K562 (cell line): Measurements from ENCODE around the gene TPI1. TPM values are rescaled to one million over a fixed set of nuclear protein-coding genes. Genes with fewer than 3 reads are reported as not detected.
A peak's percentile ranks its signal among the peaks of the same experiment; 100 is the strongest.

Source experiments
- CC2D1A ChIP-seq: fragments of 450-650 bp; IDR thresholded peaks from 2 replicates; pipeline ENCODE4 v1.6.1; 2017; ENCODE audit warnings: mild to moderate bottlenecking
- NFE2 ChIP-seq: IDR thresholded peaks from 2 replicates; pipeline ENCODE4 v1.6.1; 2014; ENCODE audit warnings: antibody characterized with exemption, low read depth
- SMC3 ChIP-seq: conservative IDR thresholded peaks from 2 replicates; pipeline ENCODE4 v1.6.1; 2011; ENCODE audit warnings: low read depth, low read length, improper control_type of control experiment; ENCODE audit not compliant: insufficient read depth
- TFAM ChIP-seq: fragments of 250-450 bp; sonication (Bioruptor Pico); conservative IDR thresholded peaks from 2 replicates; pipeline ENCODE4 v1.5.0; 2021; ENCODE audit warnings: mild to moderate bottlenecking, moderate library complexity
- ZNF384 ChIP-seq: IDR thresholded peaks from 2 replicates; pipeline ENCODE4 v1.6.1; 2012; ENCODE audit warnings: low read depth, low read length, improper control_type of control experiment
- polyA plus RNA-seq, 8 experiments: library from polyadenylated mRNA; depleted of rRNA in 4 of 8; stranded (reverse) in 5 of 8; unstranded in 3 of 8; fragments of >200 nt; fragmentation: Nextera tagmentation in 2 of 8; fragmentation: Illumina TruSeq in 1 of 8; extraction: Ambion mirVana in 2 of 8; extraction: Trizol in 1 of 8; gene quantifications; 2 replicates each; pipeline versions ENCODE4 v1.2.1 to v1.2.3, GENCODE V29; 2011 to 2014; ENCODE audit warnings: inconsistent platforms in 1 of 8, missing spikeins in 1 of 8
- total RNA-seq, 7 experiments: library from RNA; depleted of rRNA in 6 of 7; stranded (reverse); fragments of >200 nt in 6 of 7; fragmentation: Illumina TruSeq in 2 of 7; extraction: Trizol in 2 of 7; gene quantifications; 2 replicates each; pipeline versions ENCODE4 v1.2.1 to v1.2.3, GENCODE V29; 2011 to 2021; ENCODE audit warnings: low replicate concordance in 1 of 7
- TF ChIP-seq, protein P1 (sequence below): IDR thresholded peaks from 2 replicates; pipeline ENCODE4 v1.6.1; 2016; ENCODE audit warnings: missing genetic modification characterization, missing compliant biosample characterization
- TF ChIP-seq, protein P2 (sequence below), 3 experiments: IDR thresholded peaks in 2 of 3; conservative IDR thresholded peaks in 1 of 3; 2 replicates each; pipeline ENCODE4 v1.5.1; 2011 to 2012; ENCODE audit warnings: low read length in 3 of 3, mild to moderate bottlenecking in 3 of 3, control low read depth in 2 of 3, improper control_type of control experiment in 1 of 3, inconsistent platforms in 1 of 3, low read depth in 1 of 3, mixed read lengths in 1 of 3, moderate library complexity in 1 of 3; ENCODE audit not compliant: insufficient read depth in 2 of 3
- TF ChIP-seq, protein P3 (sequence below): fragments of 200-800 bp; sonication (Bioruptor generic); IDR thresholded peaks from 2 replicates; pipeline ENCODE4 v1.6.1; 2017; ENCODE audit warnings: missing genetic modification characterization, missing compliant biosample characterization
- TF ChIP-seq, protein P4 (sequence below): fragments of 450-650 bp; IDR thresholded peaks from 2 replicates; pipeline ENCODE4 v1.6.1; 2016; ENCODE audit warnings: low read depth

Gene TPI1
- total and polyA plus RNA-seq, 9 of the 15 experiments (the other 6 are each of a cell fraction or from before 2014, with no cell fraction given) = 662 to 4,971 (median 892) TPM

DNA sequence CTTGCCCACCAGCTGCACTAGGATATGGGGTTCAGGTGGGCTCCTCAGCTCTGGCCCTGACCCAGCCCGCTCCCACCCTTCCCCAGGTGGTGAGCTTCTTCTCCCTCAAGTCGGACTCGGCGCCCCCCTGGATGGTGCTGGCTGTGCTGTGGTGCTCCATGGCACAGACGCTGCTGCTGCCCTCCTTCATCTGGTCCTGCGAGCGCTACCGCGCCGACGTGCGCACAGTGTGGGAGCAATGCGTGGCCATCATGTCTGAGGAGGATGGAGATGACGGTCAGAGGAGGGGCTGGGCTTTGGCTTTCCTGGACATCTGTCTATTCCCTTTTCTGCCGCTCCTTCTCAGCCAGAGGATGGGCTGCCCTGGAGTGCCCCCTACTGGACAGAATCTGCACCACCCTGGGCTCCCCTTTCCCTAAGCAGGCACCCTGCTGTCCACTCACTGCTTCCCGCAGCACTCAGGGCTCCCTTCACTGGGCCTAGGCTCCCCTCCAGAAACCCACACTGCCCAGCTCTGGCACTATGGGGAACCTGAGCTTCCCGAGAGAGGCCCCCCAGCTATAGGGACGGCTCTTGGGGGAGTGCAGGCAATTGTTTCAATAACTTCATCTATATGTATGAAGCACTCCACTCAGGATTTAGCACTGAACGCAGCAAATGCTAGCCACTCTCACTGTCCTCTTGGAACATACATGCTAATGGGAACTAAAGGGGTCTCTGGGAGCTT is 41.8 kb upstream of the TPI1 start (continued):
- TF ChIP-seq, protein P1, sequence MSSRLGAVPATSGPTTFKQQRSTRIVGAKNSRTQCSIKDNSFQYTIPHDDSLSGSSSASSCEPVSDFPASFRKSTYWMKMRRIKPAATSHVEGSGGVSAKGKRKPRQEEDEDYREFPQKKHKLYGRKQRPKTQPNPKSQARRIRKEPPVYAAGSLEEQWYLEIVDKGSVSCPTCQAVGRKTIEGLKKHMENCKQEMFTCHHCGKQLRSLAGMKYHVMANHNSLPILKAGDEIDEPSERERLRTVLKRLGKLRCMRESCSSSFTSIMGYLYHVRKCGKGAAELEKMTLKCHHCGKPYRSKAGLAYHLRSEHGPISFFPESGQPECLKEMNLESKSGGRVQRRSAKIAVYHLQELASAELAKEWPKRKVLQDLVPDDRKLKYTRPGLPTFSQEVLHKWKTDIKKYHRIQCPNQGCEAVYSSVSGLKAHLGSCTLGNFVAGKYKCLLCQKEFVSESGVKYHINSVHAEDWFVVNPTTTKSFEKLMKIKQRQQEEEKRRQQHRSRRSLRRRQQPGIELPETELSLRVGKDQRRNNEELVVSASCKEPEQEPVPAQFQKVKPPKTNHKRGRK (tag) = no peak
- TF ChIP-seq, protein P2, sequence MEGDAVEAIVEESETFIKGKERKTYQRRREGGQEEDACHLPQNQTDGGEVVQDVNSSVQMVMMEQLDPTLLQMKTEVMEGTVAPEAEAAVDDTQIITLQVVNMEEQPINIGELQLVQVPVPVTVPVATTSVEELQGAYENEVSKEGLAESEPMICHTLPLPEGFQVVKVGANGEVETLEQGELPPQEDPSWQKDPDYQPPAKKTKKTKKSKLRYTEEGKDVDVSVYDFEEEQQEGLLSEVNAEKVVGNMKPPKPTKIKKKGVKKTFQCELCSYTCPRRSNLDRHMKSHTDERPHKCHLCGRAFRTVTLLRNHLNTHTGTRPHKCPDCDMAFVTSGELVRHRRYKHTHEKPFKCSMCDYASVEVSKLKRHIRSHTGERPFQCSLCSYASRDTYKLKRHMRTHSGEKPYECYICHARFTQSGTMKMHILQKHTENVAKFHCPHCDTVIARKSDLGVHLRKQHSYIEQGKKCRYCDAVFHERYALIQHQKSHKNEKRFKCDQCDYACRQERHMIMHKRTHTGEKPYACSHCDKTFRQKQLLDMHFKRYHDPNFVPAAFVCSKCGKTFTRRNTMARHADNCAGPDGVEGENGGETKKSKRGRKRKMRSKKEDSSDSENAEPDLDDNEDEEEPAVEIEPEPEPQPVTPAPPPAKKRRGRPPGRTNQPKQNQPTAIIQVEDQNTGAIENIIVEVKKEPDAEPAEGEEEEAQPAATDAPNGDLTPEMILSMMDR (IDR thresholded peaks at IDR 0.05 in 2 of 3, conservative IDR thresholded peaks at IDR 0.05 in 1 of 3; ENCODE audit: insufficient read depth in 2 of 3, low read depth in 1 of 3, low read length in 3 of 3) = peak; percentile 89 to 91 (median 90)
- TF ChIP-seq SMC3 (peak; percentile 73), TFAM (no peak), CC2D1A (peak; percentile 62; the same call in 1 of the 2 replicates), ZNF384 (no peak), NFE2 (no peak)
- TF ChIP-seq, protein P3, sequence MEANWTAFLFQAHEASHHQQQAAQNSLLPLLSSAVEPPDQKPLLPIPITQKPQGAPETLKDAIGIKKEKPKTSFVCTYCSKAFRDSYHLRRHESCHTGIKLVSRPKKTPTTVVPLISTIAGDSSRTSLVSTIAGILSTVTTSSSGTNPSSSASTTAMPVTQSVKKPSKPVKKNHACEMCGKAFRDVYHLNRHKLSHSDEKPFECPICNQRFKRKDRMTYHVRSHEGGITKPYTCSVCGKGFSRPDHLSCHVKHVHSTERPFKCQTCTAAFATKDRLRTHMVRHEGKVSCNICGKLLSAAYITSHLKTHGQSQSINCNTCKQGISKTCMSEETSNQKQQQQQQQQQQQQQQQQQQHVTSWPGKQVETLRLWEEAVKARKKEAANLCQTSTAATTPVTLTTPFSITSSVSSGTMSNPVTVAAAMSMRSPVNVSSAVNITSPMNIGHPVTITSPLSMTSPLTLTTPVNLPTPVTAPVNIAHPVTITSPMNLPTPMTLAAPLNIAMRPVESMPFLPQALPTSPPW (CRISPR knock-in tag) = peak; percentile 41; the same call in 1 of the 2 replicates
- TF ChIP-seq, protein P4, sequence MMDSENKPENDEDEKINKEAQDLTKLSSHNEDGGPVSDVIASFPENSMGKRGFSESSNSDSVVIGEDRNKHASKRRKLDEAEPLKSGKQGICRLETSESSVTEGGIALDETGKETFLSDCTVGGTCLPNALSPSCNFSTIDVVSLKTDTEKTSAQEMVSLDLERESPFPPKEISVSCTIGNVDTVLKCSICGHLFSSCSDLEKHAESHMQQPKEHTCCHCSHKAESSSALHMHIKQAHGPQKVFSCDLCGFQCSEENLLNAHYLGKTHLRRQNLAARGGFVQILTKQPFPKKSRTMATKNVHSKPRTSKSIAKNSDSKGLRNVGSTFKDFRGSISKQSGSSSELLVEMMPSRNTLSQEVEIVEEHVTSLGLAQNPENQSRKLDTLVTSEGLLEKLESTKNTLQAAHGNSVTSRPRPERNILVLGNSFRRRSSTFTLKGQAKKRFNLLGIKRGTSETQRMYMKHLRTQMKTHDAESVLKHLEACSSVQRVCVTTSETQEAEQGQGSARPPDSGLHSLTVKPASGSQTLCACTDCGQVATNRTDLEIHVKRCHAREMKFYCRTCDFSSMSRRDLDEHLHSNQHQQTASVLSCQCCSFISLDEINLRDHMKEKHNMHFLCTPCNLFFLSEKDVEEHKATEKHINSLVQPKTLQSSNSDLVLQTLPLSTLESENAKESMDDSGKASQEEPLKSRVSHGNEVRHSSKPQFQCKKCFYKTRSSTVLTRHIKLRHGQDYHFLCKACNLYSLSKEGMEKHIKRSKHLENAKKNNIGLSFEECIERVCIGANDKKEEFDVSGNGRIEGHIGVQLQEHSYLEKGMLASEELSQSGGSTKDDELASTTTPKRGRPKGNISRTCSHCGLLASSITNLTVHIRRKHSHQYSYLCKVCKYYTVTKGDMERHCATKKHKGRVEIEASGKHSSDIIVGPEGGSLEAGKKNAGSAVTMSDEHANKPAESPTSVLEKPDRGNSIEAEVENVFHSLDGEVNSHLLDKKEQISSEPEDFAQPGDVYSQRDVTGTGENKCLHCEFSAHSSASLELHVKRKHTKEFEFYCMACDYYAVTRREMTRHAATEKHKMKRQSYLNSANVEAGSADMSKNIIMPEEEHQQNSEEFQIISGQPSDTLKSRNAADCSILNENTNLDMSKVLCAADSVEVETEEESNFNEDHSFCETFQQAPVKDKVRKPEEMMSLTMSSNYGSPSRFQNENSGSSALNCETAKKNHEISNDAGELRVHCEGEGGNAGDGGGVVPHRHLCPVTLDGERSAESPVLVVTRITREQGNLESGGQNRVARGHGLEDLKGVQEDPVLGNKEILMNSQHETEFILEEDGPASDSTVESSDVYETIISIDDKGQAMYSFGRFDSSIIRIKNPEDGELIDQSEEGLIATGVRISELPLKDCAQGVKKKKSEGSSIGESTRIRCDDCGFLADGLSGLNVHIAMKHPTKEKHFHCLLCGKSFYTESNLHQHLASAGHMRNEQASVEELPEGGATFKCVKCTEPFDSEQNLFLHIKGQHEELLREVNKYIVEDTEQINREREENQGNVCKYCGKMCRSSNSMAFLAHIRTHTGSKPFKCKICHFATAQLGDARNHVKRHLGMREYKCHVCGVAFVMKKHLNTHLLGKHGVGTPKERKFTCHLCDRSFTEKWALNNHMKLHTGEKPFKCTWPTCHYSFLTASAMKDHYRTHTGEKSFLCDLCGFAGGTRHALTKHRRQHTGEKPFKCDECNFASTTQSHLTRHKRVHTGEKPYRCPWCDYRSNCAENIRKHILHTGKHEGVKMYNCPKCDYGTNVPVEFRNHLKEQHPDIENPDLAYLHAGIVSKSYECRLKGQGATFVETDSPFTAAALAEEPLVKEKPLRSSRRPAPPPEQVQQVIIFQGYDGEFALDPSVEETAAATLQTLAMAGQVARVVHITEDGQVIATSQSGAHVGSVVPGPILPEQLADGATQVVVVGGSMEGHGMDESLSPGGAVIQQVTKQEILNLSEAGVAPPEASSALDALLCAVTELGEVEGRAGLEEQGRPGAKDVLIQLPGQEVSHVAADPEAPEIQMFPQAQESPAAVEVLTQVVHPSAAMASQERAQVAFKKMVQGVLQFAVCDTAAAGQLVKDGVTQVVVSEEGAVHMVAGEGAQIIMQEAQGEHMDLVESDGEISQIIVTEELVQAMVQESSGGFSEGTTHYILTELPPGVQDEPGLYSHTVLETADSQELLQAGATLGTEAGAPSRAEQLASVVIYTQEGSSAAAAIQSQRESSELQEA = no peak
